ENCODE data around the gene EHMT1. TPM values are rescaled to one million over a fixed set of nuclear protein-coding genes. Genes with fewer than 3 reads are reported as not detected.
A peak's percentile ranks its signal among the peaks of the same experiment; 100 is the strongest.

Gene EHMT1
- total RNA-seq = 56.6 TPM

- H3K4me1 ChIP-seq (ENCODE audit: insufficient read depth, low read length) = peaks cover 37% of the 10 kb centered on the region
- peak within 1 kb of the TSS; percentile 93 for H3K4me3 ChIP-seq (ENCODE audit: low read length)
Measured at GRCh38 chr9:137618105-137619067, at the start of gene EHMT1. TSS of gene EHMT1 (plus strand) at chr9:137619005. CDS start at chr9:137619029, 24 bp downstream.

GRCh38 chr9:137569609-137570203 is 49.1 kb upstream of the EHMT1 start:
- H3K9me3 ChIP-seq (ENCODE audit: low read depth, low read length) = no peaks in the 10 kb centered on the region
- no peak overlapping the region for H3K4me3 ChIP-seq (ENCODE audit: low read length)
- no peaks in the 10 kb centered on the region for H3K4me1 ChIP-seq (ENCODE audit: insufficient read depth, low read length)

More at GRCh38 chr9:137618105-137619067, at the start of gene EHMT1:
- no peaks in the 10 kb centered on the region for H3K9me3 ChIP-seq (ENCODE audit: low read depth, low read length)
- no peaks in the 10 kb centered on the region for H3K27me3 ChIP-seq (ENCODE audit: insufficient read depth, low read length)

GRCh38 chr9:137570566-137570965 is 48.2 kb upstream of the EHMT1 start:
- Histone ChIP-seq H3K9me3 (ENCODE audit: low read depth, low read length) (no peaks in the 10 kb centered on the region), H3K27me3 (ENCODE audit: insufficient read depth, low read length) (no peaks in the 10 kb centered on the region), H3K4me3 (ENCODE audit: low read length) (no peak overlapping the region), H3K4me1 (ENCODE audit: insufficient read depth, low read length) (no peaks in the 10 kb centered on the region)

More at GRCh38 chr9:137569609-137570203, 49.1 kb upstream of the EHMT1 start:
- no peaks in the 10 kb centered on the region for H3K27me3 ChIP-seq (ENCODE audit: insufficient read depth, low read length)

GRCh38 chr9:137574192-137574591 is 44.6 kb upstream of the EHMT1 start:
- Histone ChIP-seq H3K9me3 (ENCODE audit: low read depth, low read length) (no peaks in the 10 kb centered on the region), H3K27me3 (ENCODE audit: insufficient read depth, low read length) (no peaks in the 10 kb centered on the region), H3K4me3 (ENCODE audit: low read length) (no peak overlapping the region), H3K4me1 (ENCODE audit: insufficient read depth, low read length) (peaks cover 28% of the 10 kb centered on the region)

- Histone ChIP-seq H3K4me3 (ENCODE audit: low read length) (no peak overlapping the region), H3K27me3 (ENCODE audit: insufficient read depth, low read length) (no peaks in the 10 kb centered on the region), H3K9me3 (ENCODE audit: low read depth, low read length) (no peaks in the 10 kb centered on the region), H3K4me1 (ENCODE audit: insufficient read depth, low read length) (peaks cover 31% of the 10 kb centered on the region)
Measured at GRCh38 chr9:137575364-137575715, 43.5 kb upstream of the EHMT1 start.

- H3K27me3 ChIP-seq (ENCODE audit: insufficient read depth, low read length) = no peaks in the 10 kb centered on the region
- peaks cover 31% of the 10 kb centered on the region for H3K4me1 ChIP-seq (ENCODE audit: insufficient read depth, low read length)
- H3K9me3 ChIP-seq (ENCODE audit: low read depth, low read length) = no peaks in the 10 kb centered on the region
- no peak overlapping the region for H3K4me3 ChIP-seq (ENCODE audit: low read length)
Measured at GRCh38 chr9:137575716-137576411, 42.9 kb upstream of the EHMT1 start.

GRCh38 chr9:137578518-137579258 is 40.1 kb upstream of the EHMT1 start, which contains the start of gene DPH7:
TSS of gene DPH7 (minus strand) at chr9:137578925. CDS start at chr9:137578777, 148 bp downstream.
- Histone ChIP-seq H3K4me3 (ENCODE audit: low read length) (peak within 1 kb of the TSS; percentile 91), H3K9me3 (ENCODE audit: low read depth, low read length) (no peaks in the 10 kb centered on the region), H3K27me3 (ENCODE audit: insufficient read depth, low read length) (no peaks in the 10 kb centered on the region), H3K4me1 (ENCODE audit: insufficient read depth, low read length) (peaks cover 31% of the 10 kb centered on the region)

- Histone ChIP-seq H3K27me3 (ENCODE audit: insufficient read depth, low read length) (no peaks in the 10 kb centered on the region), H3K9me3 (ENCODE audit: low read depth, low read length) (no peaks in the 10 kb centered on the region), H3K4me3 (ENCODE audit: low read length) (peak overlapping the region; percentile 91), H3K4me1 (ENCODE audit: insufficient read depth, low read length) (peaks cover 31% of the 10 kb centered on the region)
Measured at GRCh38 chr9:137579259-137579604, 39.6 kb upstream of the EHMT1 start.

- no peaks in the 10 kb centered on the region for H3K27me3 ChIP-seq (ENCODE audit: insufficient read depth, low read length)
- H3K4me1 ChIP-seq (ENCODE audit: insufficient read depth, low read length) = peaks cover 31% of the 10 kb centered on the region
- H3K9me3 ChIP-seq (ENCODE audit: low read depth, low read length) = no peaks in the 10 kb centered on the region
- H3K4me3 ChIP-seq (ENCODE audit: low read length) = no peak overlapping the region
Measured at GRCh38 chr9:137580209-137580953, 38.4 kb upstream of the EHMT1 start.

- Histone ChIP-seq H3K27me3 (ENCODE audit: insufficient read depth, low read length) (no peaks in the 10 kb centered on the region), H3K4me1 (ENCODE audit: insufficient read depth, low read length) (peaks cover 29% of the 10 kb centered on the region), H3K4me3 (ENCODE audit: low read length) (no peak overlapping the region), H3K9me3 (ENCODE audit: low read depth, low read length) (no peaks in the 10 kb centered on the region)
Measured at GRCh38 chr9:137580954-137581322, 37.9 kb upstream of the EHMT1 start.

GRCh38 chr9:137581361-137582285 is 37.2 kb upstream of the EHMT1 start:
- H3K4me3 ChIP-seq (ENCODE audit: low read length) = no peak overlapping the region
- H3K9me3 ChIP-seq (ENCODE audit: low read depth, low read length) = no peaks in the 10 kb centered on the region
- H3K4me1 ChIP-seq (ENCODE audit: insufficient read depth, low read length) = peaks cover 23% of the 10 kb centered on the region
- H3K27me3 ChIP-seq (ENCODE audit: insufficient read depth, low read length) = no peaks in the 10 kb centered on the region

- Histone ChIP-seq H3K27me3 (ENCODE audit: insufficient read depth, low read length) (no peaks in the 10 kb centered on the region), H3K4me1 (ENCODE audit: insufficient read depth, low read length) (peaks cover 15% of the 10 kb centered on the region), H3K4me3 (ENCODE audit: low read length) (no peak overlapping the region), H3K9me3 (ENCODE audit: low read depth, low read length) (no peaks in the 10 kb centered on the region)
Measured at GRCh38 chr9:137582286-137582860, 36.4 kb upstream of the EHMT1 start.

- H3K4me3 ChIP-seq (ENCODE audit: low read length) = no peak overlapping the region
- H3K27me3 ChIP-seq (ENCODE audit: insufficient read depth, low read length) = no peaks in the 10 kb centered on the region
- H3K4me1 ChIP-seq (ENCODE audit: insufficient read depth, low read length) = peaks cover 6% of the 10 kb centered on the region
- no peaks in the 10 kb centered on the region for H3K9me3 ChIP-seq (ENCODE audit: low read depth, low read length)
Measured at GRCh38 chr9:137583347-137583746, 35.5 kb upstream of the EHMT1 start.

Data from mononuclear cell (primary cell).